DMS 273 treated with DMSO at 0.1 percent for 48 hours (cell line): ENCODE results near the gene SLC13A4.
"Not testable (repeated sequence)": the region's sequence is repeated elsewhere in the genome, so short reads cannot be mapped to it uniquely, and the experiment has no call there.

Experiments used
- DNase-seq: peaks from one replicate; lab custom pipeline; 2025; lab: John Stamatoyannopoulos, UW

Gene SLC13A4

GRCh38 chr7:135753616-135754413 is 25.8 kb upstream of the SLC13A4 start:
- no peak for DNase-seq

GRCh38 chr7:135748770-135749169 is 20.8 kb upstream of the SLC13A4 start, which contains the start of gene FAM180A:
FAM180A (minus strand) TSS chr7:135748813; CDS start chr7:135748580, 233 bp downstream.
- DNase-seq: no peak

GRCh38 chr7:135747366-135747765 is 19.4 kb upstream of the SLC13A4 start:
- no peak for DNase-seq

GRCh38 chr7:135745703-135746312 is 17.8 kb upstream of the SLC13A4 start:
- no peak for DNase-seq

- DNase-seq: no peak
Observed at GRCh38 chr7:135744938-135745702, 17.1 kb upstream of the SLC13A4 start.

GRCh38 chr7:135743907-135744731 is 16.1 kb upstream of the SLC13A4 start:
- DNase-seq: no peak

GRCh38 chr7:135742371-135742770 is 14.4 kb upstream of the SLC13A4 start:
- no peak for DNase-seq

GRCh38 chr7:135741905-135742304 is 13.9 kb upstream of the SLC13A4 start:
- no peak for DNase-seq

GRCh38 chr7:135740889-135741288 is 12.9 kb upstream of the SLC13A4 start:
- DNase-seq: no peak

- DNase-seq: not testable (repeated sequence)
Observed at GRCh38 chr7:135737306-135737647, 9.3 kb upstream of the SLC13A4 start.

GRCh38 chr7:135736586-135737305 is 8.8 kb upstream of the SLC13A4 start:
- DNase-seq: no peak

GRCh38 chr7:135734343-135734689 is 6.3 kb upstream of the SLC13A4 start:
- no peak for DNase-seq

GRCh38 chr7:135733603-135734342 is 5.8 kb upstream of the SLC13A4 start:
- DNase-seq: no peak

GRCh38 chr7:135731131-135731530 is 3.1 kb upstream of the SLC13A4 start:
- DNase-seq: no peak

- no peak for DNase-seq
Observed at GRCh38 chr7:135729230-135729629, 1.2 kb upstream of the SLC13A4 start.

- DNase-seq: no peak
Observed at GRCh38 chr7:135726911-135727673, 894 bp downstream of the SLC13A4 start.

- no peak for DNase-seq
Observed at GRCh38 chr7:135726276-135726788, 1.7 kb downstream of the SLC13A4 start.

- DNase-seq: no peak
Observed at GRCh38 chr7:135723411-135723810, 4.6 kb downstream of the SLC13A4 start.

GRCh38 chr7:135721198-135721820 is 6.7 kb downstream of the SLC13A4 start:
- no peak for DNase-seq
